Stromal cell of bone marrow (primary cell): ENCODE data around the gene KIR3DL3.
"Not testable (repeated sequence)": the region's sequence is repeated elsewhere in the genome, so short reads cannot be mapped to it uniquely, and the experiment has no call there.

Experiments used
- DNase-seq: peaks from one replicate; pipeline ENCODE4 v3.0.0-alpha.2; 2012; ENCODE audit warnings: low read depth

KIR3DL3 gene

DNA sequence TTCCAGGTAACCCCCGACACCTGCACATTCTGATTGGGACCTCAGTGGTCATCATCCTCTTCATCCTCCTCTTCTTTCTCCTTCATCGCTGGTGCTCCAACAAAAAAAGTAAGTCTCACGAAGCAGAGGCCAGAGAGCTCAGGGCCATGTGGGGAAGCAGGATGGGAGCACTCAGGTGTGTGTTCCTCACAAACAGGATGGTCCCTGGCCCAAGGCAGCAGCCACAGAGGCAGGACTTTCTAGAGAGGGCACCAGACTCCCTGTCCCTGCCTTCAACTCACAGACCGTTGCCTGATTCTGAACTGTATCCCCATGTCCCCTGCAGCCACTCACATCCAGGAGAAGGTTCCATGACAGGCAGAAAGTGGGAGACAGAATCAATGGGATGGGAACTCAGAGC is 58.7 kb downstream of the KIR3DL3 start:
- not testable (repeated sequence) for DNase-seq
